MCF 10A (cell line): ENCODE measurements around the gene SREBF1. TPM values are rescaled to one million over a fixed set of nuclear protein-coding genes. Genes with fewer than 3 reads are reported as not detected.

Experiments used
- BruUV-seq: library from RNA; stranded (reverse); fragments of 400-500 nt; replicated peaks from 2 replicates; lab custom pipeline; 2021; lab: Mats Ljungman, UMichigan
- CTCF ChIA-PET: fragments of 300-600 bp; sonication (Branson Sonifier 250); formaldehyde crosslinking; extraction: SDS; loops from one replicate; lab custom pipeline; 2021; ENCODE audit warnings: antibody characterized with exemption, inconsistent platforms; lab: Yijun Ruan, JAX
- POLR2A ChIA-PET: fragments of 300-600, 350-650 bp; sonication (Branson Sonifier 250); formaldehyde crosslinking; extraction: SDS; loops from one replicate; lab custom pipeline; 2020; ENCODE audit warnings: antibody characterized with exemption, inconsistent platforms; lab: Yijun Ruan, JAX
- DNase-seq: peaks from one replicate; pipeline ENCODE4 v3.0.0-alpha.2; 2018; ENCODE audit not compliant: unreplicated experiment
- H3K27ac Mint-ChIP-seq: one replicate; pipeline ENCODE4 v1.8.0; 2022; ENCODE audit warnings: mild to moderate bottlenecking, low read depth, mixed read lengths; ENCODE audit not compliant: unreplicated experiment
- H3K27me3 Mint-ChIP-seq: one replicate; pipeline ENCODE4 v1.8.0; 2022; ENCODE audit warnings: mixed read lengths; ENCODE audit not compliant: insufficient read depth, unreplicated experiment
- H3K36me3 Mint-ChIP-seq: one replicate; pipeline ENCODE4 v1.8.0; 2022; ENCODE audit warnings: mild to moderate bottlenecking, moderate library complexity, mixed read lengths; ENCODE audit not compliant: insufficient read depth, unreplicated experiment
- H3K4me1 Mint-ChIP-seq: one replicate; pipeline ENCODE4 v1.8.0; 2022; ENCODE audit warnings: mixed read lengths; ENCODE audit not compliant: insufficient read depth, unreplicated experiment
- H3K4me3 Mint-ChIP-seq: one replicate; pipeline ENCODE4 v1.8.0; 2022; ENCODE audit warnings: mild to moderate bottlenecking, moderate library complexity, mixed read lengths; ENCODE audit not compliant: unreplicated experiment
- H3K9me3 Mint-ChIP-seq: one replicate; pipeline ENCODE4 v1.8.0; 2022; ENCODE audit warnings: mixed read lengths; ENCODE audit not compliant: unreplicated experiment
- CTCF ChIP-seq: fragments of 200-600 bp; IDR thresholded peaks from one replicate; pipeline ENCODE4 v1.8.0; 2022; ENCODE audit warnings: antibody characterized with exemption, mild to moderate bottlenecking; ENCODE audit not compliant: unreplicated experiment
- intact Hi-C: fragments of 100-400 bp; cut with micrococcal nuclease; formaldehyde crosslinking; loops from 2 replicates; pipeline ENCODE4 v1.14.1; 2022
- total RNA-seq: library from RNA; stranded (reverse); gene quantifications from 2 replicates; pipeline ENCODE4 v1.2.3, GENCODE V29; 2022

Gene SREBF1
- total RNA-seq, 1 experiment from 2014 or later: 87.1 TPM

- Mint-ChIP-seq H3K4me3 (no peak overlapping the region), H3K27ac (no peak overlapping the region), H3K36me3 (peaks cover 31% of the 10 kb centered on the region), H3K9me3 (no peaks in the 10 kb centered on the region), H3K27me3 (no peaks in the 10 kb centered on the region), H3K4me1 (peaks cover 5% of the 10 kb centered on the region)
- CTCF ChIA-PET: interaction anchor here (0.6 to 1.4 kb wide), 5 partner anchors 15 to 156 kb away, joined by 3 to 5 read pairs (median 3); no protein-coding TSS in a partner anchor
- intact Hi-C loops: no loop called here
- no peak for TF ChIP-seq CTCF
- POLR2A ChIA-PET: no interaction called here
- no peak for DNase-seq
- no TSS peak for BruUV-seq
These were observed 40.3 kb upstream of the SREBF1 start for GRCh38 chr17:17876959-17877528.

- ChIA-PET CTCF (interaction anchor here (1.2 to 2.1 kb wide), 5 partner anchors 13 to 159 kb away, joined by 3 to 4 read pairs (median 4); no protein-coding TSS in a partner anchor), POLR2A (no interaction called here)
- intact Hi-C loops: no loop called here
- Mint-ChIP-seq H3K4me3 (no peak overlapping the region), H3K36me3 (peaks cover 25% of the 10 kb centered on the region), H3K27ac (no peak overlapping the region), H3K27me3 (no peaks in the 10 kb centered on the region), H3K9me3 (no peaks in the 10 kb centered on the region), H3K4me1 (peaks cover 5% of the 10 kb centered on the region)
- no TSS peak for BruUV-seq
- peak; percentile 61 for DNase-seq
- TF ChIP-seq CTCF: no peak
These were observed 37.7 kb upstream of the SREBF1 start for GRCh38 chr17:17874478-17874877.

- ChIA-PET CTCF (interaction anchor here (0.6 to 2.1 kb wide), 5 partner anchors 12 to 319 kb away, joined by 3 to 5 read pairs (median 4); no protein-coding TSS in a partner anchor), POLR2A (no interaction called here)
- peaks cover 22% of the 10 kb centered on the region for H3K36me3 Mint-ChIP-seq
- no peaks in the 10 kb centered on the region for H3K9me3 Mint-ChIP-seq
- no peak for DNase-seq
- no peak overlapping the region for H3K4me3 Mint-ChIP-seq
- H3K27ac Mint-ChIP-seq: no peak overlapping the region
- TF ChIP-seq CTCF: no peak
- H3K4me1 Mint-ChIP-seq: peaks cover 5% of the 10 kb centered on the region
- BruUV-seq: no TSS peak
- intact Hi-C loops: no loop called here
- H3K27me3 Mint-ChIP-seq: no peaks in the 10 kb centered on the region
These were observed 36.7 kb upstream of the SREBF1 start for GRCh38 chr17:17873450-17873991.

GRCh38 chr17:17872547-17873345, 36.0 kb upstream of the SREBF1 start:
- ChIA-PET POLR2A (no interaction called here), CTCF (interaction anchor here (1.0 to 2.1 kb wide), 2 partner anchors 11 to 46 kb away, joined by 4 to 5 read pairs; no protein-coding TSS in a partner anchor)
- Mint-ChIP-seq H3K27ac (no peak overlapping the region), H3K4me1 (peaks cover 5% of the 10 kb centered on the region), H3K9me3 (no peaks in the 10 kb centered on the region), H3K36me3 (peaks cover 22% of the 10 kb centered on the region), H3K4me3 (no peak overlapping the region), H3K27me3 (no peaks in the 10 kb centered on the region)
- no peak for TF ChIP-seq CTCF
- intact Hi-C loops: no loop called here
- peak; percentile 47 for DNase-seq
- BruUV-seq: no TSS peak
